ENCODE measurements around the gene PCSK6. TPM values are rescaled to one million over a fixed set of nuclear protein-coding genes. Genes with fewer than 3 reads are reported as not detected.
A peak's percentile ranks its signal among the peaks of the same experiment; 100 is the strongest.
"Not testable (repeated sequence)": the region's sequence is repeated elsewhere in the genome, so short reads cannot be mapped to it uniquely, and the experiment has no call there.

The PCSK6 gene
- total RNA-seq, 1 donor, result 0.54 TPM

- DNase-seq (ENCODE audit: low read depth in 2 of 3, low spot score in 2 of 3), result no peak
These were observed 192.8 kb downstream of the PCSK6 start for GRCh38 chr15:101296418-101297405.

- DNase-seq (ENCODE audit: low read depth in 2 of 3, low spot score in 2 of 3), result no peak
These were observed 193.8 kb downstream of the PCSK6 start for GRCh38 chr15:101295607-101296161.

- DNase-seq (ENCODE audit: low read depth in 2 of 3, low spot score in 2 of 3), result peak; percentile 90 to 96 (median 95)
These were observed 194.5 kb downstream of the PCSK6 start, which contains the start of gene SNRPA1 for GRCh38 chr15:101294731-101295606. TSS of gene SNRPA1 (minus strand) at chr15:101295248. CDS start at chr15:101295178, 70 bp downstream.

GRCh38 chr15:101293122-101293521 lies 196.4 kb downstream of the PCSK6 start:
- no peak for DNase-seq (ENCODE audit: low read depth in 2 of 3, low spot score in 2 of 3)

- DNase-seq (ENCODE audit: low read depth in 2 of 3, low spot score in 2 of 3), result peak in 2 of 3 donors; percentile 61 to 79
These were observed 200.5 kb downstream of the PCSK6 start for GRCh38 chr15:101288905-101289513.

- not testable (repeated sequence) for DNase-seq (ENCODE audit: low read depth in 2 of 3, low spot score in 2 of 3)
These were observed 202.2 kb downstream of the PCSK6 start for GRCh38 chr15:101287342-101287741.

GRCh38 chr15:101286471-101287114 lies 202.9 kb downstream of the PCSK6 start:
- peak in 1 of 3 donors; percentile 17 for DNase-seq (ENCODE audit: low read depth in 2 of 3, low spot score in 2 of 3)

- no peak for DNase-seq (ENCODE audit: low read depth in 2 of 3, low spot score in 2 of 3)
These were observed 205.6 kb downstream of the PCSK6 start for GRCh38 chr15:101283931-101284330.

GRCh38 chr15:101280007-101280406 lies 209.5 kb downstream of the PCSK6 start:
- no peak for DNase-seq (ENCODE audit: low read depth in 2 of 3, low spot score in 2 of 3)

GRCh38 chr15:101277943-101278564 lies 211.5 kb downstream of the PCSK6 start:
- no peak for DNase-seq (ENCODE audit: low read depth in 2 of 3, low spot score in 2 of 3)

- DNase-seq (ENCODE audit: low read depth in 2 of 3, low spot score in 2 of 3), result peak; percentile 74 to 87 (median 84)
These were observed 212.3 kb downstream of the PCSK6 start, which contains the start of gene SELENOS for GRCh38 chr15:101277038-101277822. TSS of gene SELENOS (minus strand) at chr15:101277485. CDS start at chr15:101277417, 68 bp downstream.

GRCh38 chr15:101276501-101277037 lies 212.9 kb downstream of the PCSK6 start:
- peak in 2 of 3 donors; percentile 41 to 53 for DNase-seq (ENCODE audit: low read depth in 2 of 3, low spot score in 2 of 3)

- DNase-seq (ENCODE audit: low read depth in 2 of 3, low spot score in 2 of 3), result no peak
These were observed 214.5 kb downstream of the PCSK6 start for GRCh38 chr15:101275018-101275417.

GRCh38 chr15:101273534-101273933 lies 216.0 kb downstream of the PCSK6 start:
- DNase-seq (ENCODE audit: low read depth in 2 of 3, low spot score in 2 of 3), result no peak

GRCh38 chr15:101272584-101272983 lies 216.9 kb downstream of the PCSK6 start:
- DNase-seq (ENCODE audit: low read depth in 2 of 3, low spot score in 2 of 3), result no peak

GRCh38 chr15:101269479-101270223 lies 219.9 kb downstream of the PCSK6 start:
- no peak for DNase-seq (ENCODE audit: low read depth in 2 of 3, low spot score in 2 of 3)

- DNase-seq (ENCODE audit: low read depth in 2 of 3, low spot score in 2 of 3), result no peak
These were observed 222.0 kb downstream of the PCSK6 start for GRCh38 chr15:101267320-101268104.

Measured in hematopoietic multipotent progenitor cell (in vitro differentiated cells).